ENCODE results near the gene RASL10A.
A peak's percentile ranks its signal among the peaks of the same experiment; 100 is the strongest.

The RASL10A gene

DNA sequence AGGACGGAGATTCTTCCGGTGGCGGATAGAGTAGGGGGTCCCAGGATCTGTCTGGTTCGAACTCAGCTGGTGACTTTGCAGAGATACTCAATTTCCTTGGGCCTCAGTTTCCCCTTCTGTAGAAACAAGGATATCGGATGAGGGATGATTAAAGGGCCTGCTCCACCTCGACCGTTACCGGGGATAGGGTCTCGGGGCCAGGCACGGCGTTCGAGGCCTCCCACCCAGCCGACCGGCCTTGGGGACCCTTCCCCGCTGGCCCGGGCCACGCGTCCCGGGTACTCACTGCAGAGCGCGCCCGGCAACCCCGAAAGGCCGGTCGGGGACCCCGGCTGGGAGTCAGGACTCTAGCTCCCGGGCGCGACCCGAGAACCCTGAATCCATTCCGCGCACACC lies 48.0 kb downstream of the RASL10A start:
- Mint-ChIP-seq H3K4me3 (peak overlapping the region; percentile 92), H3K36me3 (ENCODE audit: low read depth) (peaks cover 31% of the 10 kb centered on the region), H3K4me1 (ENCODE audit: low read depth) (peaks cover 38% of the 10 kb centered on the region), H3K27ac (peak overlapping the region; percentile 95), H3K27me3 (ENCODE audit: low read depth) (peaks cover 3% of the 10 kb centered on the region), H3K9me3 (no peaks in the 10 kb centered on the region)

DNA sequence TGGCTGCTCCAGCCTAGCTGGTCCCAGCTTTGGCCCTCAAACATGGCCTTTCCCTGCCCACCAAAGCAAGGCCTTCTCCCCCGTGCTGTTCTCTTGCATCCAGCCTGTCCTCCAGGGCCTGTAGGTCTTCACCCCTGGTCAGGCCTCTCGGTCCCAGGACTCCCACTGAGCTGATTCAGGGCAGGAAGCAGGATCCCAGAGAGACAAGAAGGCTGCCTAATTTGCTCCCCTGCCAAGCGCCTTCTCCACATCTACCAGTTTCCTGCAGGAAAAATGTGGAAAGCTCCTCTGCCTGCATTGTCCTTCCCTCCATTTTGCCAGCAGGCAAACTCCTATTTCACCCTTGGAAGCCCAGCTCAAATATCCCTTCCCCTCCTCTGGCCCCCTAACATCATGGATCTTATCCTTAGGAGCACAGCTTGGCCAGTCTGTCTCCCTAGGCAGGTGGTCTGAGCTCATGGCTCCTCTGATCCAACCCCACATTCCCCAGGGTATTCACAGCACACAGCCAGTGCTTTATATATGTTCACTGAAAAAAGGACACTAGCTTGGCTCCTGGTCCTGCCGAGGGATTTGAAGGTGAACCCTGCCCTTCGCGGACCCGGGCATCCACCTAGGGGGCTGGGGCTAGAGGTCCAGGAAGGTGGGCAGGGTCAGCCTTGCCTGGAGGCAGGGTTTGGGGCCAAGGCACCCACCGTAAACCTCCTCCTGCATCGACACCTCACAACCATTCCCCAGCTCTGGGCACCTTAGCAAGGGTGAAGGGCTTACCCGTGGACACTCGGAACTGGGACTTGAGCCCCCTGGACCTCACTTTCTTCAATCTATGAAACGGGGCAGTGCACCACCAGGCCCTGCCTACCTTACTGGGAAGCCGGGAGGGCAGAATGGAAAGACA lies 48.7 kb downstream of the RASL10A start:
- H3K4me3 Mint-ChIP-seq: peak overlapping the region; percentile 92
- peak overlapping the region; percentile 95 for H3K27ac Mint-ChIP-seq
- H3K36me3 Mint-ChIP-seq (ENCODE audit: low read depth): peaks cover 27% of the 10 kb centered on the region
- peaks cover 3% of the 10 kb centered on the region for H3K27me3 Mint-ChIP-seq (ENCODE audit: low read depth)
- H3K9me3 Mint-ChIP-seq: no peaks in the 10 kb centered on the region
- peaks cover 32% of the 10 kb centered on the region for H3K4me1 Mint-ChIP-seq (ENCODE audit: low read depth)

DNA sequence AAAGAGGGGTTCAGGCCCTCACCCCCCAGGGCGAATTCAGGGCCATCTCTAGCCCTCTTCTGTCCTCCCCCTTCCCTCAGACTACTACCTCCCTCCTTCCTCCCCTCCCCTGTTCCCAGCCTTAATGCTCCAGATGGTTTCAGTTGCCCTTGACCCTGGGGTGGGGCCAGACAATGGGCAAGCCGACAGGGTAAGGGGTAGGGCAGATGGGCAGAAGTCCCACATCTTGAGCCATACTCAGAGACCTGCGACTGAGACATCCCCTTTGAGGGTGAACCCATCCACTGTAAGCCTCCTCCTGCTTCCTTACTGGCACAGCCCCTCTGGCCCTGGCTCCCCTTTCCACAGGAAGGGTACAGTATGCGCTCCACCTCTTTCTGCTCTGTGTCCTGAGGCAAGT lies 49.6 kb downstream of the RASL10A start:
- peak overlapping the region; percentile 18 for H3K4me3 Mint-ChIP-seq

DNA sequence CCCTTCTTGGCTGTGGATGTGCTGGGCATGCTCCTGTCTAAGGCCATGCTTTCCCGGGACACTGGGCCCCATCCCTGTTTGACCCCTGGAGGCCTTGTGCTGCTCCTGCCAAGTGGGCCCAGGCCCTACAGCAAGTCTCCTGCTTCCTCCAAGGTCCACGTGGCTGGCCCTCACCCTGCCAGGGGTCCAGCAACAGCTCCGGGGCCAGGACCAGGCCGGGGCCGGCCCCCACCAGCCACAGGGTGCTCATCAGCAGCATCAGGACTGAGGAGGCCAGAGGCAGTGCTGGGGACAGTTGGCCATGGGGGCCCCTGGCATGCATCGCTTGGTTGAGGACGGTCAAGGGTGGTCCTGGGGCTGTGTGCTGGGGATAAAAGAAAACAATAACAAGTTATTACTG lies 50.2 kb downstream of the RASL10A start:
- H3K36me3 Mint-ChIP-seq (ENCODE audit: low read depth): peaks cover 16% of the 10 kb centered on the region
- H3K27me3 Mint-ChIP-seq (ENCODE audit: low read depth): peaks cover 3% of the 10 kb centered on the region
- peaks cover 20% of the 10 kb centered on the region for H3K4me1 Mint-ChIP-seq (ENCODE audit: low read depth)
- no peak overlapping the region for H3K27ac Mint-ChIP-seq
- H3K9me3 Mint-ChIP-seq: no peaks in the 10 kb centered on the region
- H3K4me3 Mint-ChIP-seq: no peak overlapping the region

More for the DNA sequence above, 49.6 kb downstream of the RASL10A start:
- Mint-ChIP-seq H3K27me3 (ENCODE audit: low read depth) (peaks cover 3% of the 10 kb centered on the region), H3K36me3 (ENCODE audit: low read depth) (peaks cover 22% of the 10 kb centered on the region), H3K27ac (no peak overlapping the region), H3K4me1 (ENCODE audit: low read depth) (peaks cover 26% of the 10 kb centered on the region), H3K9me3 (no peaks in the 10 kb centered on the region)

DNA sequence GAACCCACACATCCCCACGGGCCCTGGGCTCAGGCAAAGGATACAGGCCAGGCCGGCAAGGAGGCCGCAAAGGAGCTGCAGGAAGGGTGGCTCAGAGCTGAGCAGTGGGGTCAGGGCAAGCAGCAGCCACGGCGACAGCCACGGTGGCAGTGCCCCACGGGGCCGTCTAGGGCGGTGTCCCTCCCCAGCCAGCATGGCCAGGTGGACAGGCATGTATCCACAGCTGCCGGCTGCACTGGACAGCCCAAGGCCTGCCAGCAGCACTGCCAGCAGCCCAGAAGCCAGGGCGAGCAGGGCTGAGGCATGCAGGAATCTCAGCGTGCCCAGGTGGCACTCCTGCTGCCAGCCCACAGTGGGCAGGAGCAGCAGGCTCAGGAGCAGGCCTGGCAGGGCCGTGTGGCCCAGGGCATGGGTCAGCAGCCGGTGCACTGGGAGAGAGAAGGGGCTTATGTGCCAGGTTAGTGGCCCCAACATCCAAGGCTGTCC lies 51.7 kb downstream of the RASL10A start:
- Mint-ChIP-seq H3K4me1 (ENCODE audit: low read depth) (peaks cover 9% of the 10 kb centered on the region), H3K27ac (no peak overlapping the region), H3K9me3 (no peaks in the 10 kb centered on the region), H3K36me3 (ENCODE audit: low read depth) (peaks cover 7% of the 10 kb centered on the region), H3K27me3 (ENCODE audit: low read depth) (peaks cover 3% of the 10 kb centered on the region), H3K4me3 (no peak overlapping the region)

Measured in T-helper 1 cell treated with Interleukin-12 subunit alpha and Interleukin-12 subunit beta and Interleukin-4 antibody, amounts not matched to agents 30 μg/mL and 1 μg/mL, for 36 hours (primary cell).